Stimulated activated CD8-positive, alpha-beta memory T cell treated with anti-CD3 and anti-CD28 coated beads, Interleukin-15, amount 100 ng/mL, for 24 hours (primary cell): Measurements from ENCODE around the gene SLC25A25.
"Not testable (repeated sequence)": the region's sequence is repeated elsewhere in the genome, so short reads cannot be mapped to it uniquely, and the experiment has no call there.

Experiments
- DNase-seq: peaks from one replicate; pipeline ENCODE4 v3.0.0-alpha.2; 2020; ENCODE audit warnings: low read depth

The SLC25A25 gene

DNA sequence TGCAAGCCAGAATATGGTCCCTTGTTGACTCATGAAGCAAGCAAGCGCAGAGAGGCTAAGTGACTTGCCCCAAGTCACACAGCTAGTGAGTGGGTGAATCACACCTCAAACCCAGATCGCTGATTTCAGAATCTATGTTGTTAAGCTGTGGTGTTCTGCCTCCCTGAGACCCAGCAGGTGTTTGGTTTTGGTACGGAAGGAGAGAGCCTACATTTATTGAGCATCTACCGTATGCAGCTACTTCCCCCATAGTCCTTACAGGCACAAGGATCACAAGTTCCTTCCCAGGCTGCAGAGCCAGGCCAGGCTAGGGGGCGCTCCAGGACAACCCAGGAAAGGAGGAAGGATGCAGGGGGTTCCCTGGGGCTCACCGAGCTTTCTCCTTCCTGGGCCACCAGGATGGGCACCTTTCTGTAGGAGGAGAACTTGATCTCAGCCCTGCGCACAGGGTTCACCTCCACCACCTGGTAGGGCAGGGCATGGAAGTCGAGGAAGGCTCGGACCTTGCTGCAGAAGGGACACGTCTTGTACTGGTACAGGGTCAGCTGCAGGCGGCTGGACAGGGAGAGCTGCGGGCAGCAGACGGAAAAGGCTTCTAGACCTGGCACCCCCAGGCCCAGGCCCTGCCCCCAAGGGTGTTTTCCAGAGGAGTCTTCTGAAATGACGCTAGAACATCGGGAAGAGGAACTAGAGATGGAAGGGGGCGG, 57.0 kb downstream of the SLC25A25 start:
- no peak for DNase-seq

DNA sequence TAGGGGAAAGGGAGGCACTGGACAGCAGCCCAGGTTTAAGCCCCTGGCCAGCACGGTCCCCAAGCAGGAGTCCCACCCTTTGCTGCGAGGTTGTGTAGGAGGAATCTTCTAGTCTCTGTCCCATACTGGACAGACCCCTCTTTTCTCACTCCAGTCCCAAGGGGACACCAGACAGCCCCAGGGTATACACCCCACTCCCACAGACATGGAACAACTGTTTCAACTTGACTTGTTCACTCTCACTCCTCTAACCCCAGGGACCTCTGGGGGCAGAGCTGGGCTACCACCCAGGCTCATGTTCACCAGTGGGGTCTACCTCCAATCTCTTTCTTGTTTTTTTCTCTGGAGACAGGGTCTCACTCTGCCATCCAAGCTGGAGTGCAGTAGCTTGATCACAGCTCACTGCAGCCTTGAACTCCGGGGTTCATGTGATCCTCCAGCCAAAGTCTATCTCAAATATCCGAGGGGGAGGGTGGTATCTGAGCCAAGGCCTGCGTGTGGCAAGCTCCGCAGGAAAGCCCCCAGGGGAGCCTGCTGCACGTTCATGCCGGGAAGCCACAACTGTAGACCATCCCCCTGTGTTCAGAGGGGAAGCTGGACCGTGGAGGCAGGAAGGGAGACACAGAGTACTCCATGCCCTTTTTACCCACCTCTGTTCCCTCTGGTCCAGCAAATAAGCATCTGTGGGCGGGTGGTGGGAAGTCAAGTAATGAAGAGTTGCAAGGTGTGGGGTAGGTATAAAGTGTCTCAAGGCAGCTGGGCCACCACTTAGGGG, 57.7 kb downstream of the SLC25A25 start:
- DNase-seq: no peak

DNA sequence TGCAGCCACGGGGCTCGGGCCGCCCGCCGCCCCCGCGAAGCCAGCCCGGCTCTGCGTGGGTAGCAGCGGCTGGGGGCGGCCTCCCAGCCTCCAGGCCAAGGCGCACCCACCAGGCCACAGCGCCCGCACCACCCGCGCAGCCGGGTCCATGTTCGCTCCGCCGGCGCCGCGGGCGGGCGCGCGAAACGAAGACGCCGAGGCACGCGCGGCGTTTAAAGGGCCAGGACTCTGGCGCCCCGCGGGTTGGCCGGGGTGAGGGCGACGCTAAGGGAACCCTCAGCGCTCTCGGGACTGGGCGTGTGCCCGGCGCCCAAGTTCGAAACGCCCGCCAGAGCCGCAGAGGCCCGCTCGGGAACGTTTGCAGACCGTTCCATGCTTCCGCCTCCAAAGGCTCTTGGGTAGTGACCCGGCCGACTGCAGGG, 59.5 kb downstream of the SLC25A25 start, which contains the start of gene PTGES2:
PTGES2 (minus strand) TSS at position 162 of the 422 bp plus-strand sequence; CDS start at position 150, 12 bp downstream.
- peak; percentile 58 for DNase-seq

DNA sequence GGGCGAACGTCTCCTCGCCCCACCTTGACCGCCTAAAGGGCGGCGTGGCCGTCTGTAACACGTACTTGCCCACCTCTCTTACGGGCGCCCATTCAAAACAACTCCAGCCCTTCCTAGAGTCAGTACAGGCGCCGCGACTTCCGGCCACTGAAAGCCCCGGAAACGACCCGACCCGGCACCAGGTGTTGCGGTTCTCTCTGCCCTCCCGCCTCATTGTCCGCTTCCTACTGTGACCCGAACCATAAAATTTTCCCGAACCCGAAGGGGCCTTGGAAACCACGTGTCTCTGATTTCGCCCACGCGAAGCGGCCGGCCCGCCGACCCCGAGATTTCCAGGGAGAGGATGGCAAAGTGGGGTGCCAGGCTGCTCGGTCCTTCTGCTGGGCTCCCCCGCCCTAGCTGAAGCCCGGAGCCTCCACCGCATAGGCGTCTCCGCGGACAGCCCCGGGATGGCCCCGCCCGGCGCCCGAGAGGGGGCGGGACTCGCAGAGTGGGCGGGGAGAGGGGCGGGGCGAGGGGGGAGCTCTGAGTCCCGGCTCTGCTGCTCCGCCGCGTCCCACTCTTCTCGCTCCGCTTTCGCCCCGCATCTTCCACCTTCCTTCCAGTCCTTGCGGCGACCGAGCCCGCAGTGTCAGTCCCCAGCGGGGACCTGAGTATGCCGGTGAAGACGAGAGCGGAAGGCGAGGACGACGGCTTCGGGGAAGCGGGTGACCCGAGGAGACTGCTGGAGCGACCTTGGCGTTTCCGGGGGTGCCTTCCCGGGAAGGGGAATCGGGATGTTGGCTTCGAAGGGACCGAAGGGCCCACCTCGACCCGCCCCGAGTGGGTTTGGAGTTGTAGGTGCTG, 60.2 kb downstream of the SLC25A25 start:
- DNase-seq: peak; percentile 66

DNA sequence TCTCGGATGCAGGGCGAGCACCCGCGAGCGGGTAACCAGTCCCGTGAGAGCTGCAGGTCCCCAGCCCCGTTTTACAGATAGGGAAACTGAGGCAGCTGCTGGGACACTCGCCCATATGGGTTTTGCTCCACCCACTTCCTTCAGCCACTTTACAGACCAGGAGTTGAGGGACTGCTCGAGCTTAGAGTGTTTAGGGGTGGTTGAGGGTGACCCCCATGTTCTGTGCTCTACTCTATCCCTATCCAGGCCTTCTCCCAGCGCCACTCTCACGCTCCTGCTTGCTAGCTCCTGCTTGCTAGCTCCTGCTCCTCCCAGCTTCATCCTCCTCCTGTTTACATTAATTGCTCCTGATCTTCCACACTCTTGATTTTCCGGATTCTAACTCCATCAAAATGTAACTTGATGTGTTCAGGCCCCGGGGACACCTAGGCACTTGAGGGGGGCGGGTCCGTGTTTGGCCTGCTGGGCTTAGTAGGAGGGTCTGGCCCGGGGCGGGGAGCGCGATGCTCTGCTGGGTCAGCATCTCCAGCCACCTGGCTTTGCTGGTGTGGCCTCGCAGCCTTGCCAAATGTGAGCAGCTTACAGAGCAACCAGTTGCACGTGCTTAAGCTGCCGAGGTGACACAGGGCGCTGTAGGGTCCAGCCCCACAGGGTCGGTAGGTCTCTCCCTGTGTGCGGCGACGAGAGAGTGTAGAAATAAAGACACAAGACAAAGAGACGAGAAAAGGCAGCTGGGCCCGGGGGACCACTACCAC, 61.0 kb downstream of the SLC25A25 start:
- no peak for DNase-seq

DNA sequence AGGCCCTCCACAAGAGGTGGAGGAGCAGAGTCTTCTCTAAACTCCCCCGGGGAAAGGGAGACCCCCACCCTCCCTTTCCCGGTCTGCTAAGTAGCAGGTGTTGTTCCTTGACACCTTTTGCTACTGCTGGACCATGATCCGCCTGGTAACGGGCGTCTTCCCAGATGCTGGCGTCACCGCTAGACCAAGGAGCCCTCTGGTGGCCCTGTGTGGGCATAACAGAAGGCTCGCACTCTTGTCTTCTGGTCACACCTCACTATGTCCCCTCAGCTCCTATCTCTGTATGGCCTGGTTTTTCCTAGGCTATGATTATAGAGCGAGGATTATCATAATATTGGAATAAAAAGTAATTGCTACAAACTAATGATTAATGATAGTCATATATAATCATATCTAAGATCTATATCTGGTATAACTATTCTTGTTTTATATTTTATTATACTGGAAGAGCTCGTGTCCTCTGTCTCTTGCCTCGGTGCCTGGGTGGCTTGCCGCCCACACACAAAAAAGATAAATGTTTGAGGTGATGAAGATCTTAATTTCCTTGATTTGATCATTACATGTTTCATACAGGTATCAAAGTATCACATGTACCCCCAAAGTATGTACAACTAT, 62.1 kb downstream of the SLC25A25 start:
- DNase-seq: not testable (repeated sequence)

DNA sequence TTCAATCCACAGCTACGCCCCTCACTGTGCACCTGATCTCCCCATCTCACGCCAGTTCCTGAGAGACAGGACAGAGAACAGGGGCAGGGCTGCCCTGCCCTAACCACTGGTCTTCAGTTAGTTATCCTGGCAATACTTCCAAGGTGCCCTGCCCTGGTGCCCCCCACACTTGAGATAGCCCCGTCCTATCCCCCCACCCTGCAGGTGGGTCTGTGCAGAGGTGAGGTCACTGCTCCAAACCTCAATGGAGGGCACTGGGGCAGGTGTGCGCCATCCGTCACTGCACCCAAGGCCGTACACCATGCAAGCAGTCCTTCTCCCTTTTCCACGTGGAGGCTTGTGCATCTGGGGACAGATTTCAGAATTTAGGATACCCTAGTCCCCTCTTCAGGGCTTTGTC, 62.6 kb downstream of the SLC25A25 start:
- not testable (repeated sequence) for DNase-seq

DNA sequence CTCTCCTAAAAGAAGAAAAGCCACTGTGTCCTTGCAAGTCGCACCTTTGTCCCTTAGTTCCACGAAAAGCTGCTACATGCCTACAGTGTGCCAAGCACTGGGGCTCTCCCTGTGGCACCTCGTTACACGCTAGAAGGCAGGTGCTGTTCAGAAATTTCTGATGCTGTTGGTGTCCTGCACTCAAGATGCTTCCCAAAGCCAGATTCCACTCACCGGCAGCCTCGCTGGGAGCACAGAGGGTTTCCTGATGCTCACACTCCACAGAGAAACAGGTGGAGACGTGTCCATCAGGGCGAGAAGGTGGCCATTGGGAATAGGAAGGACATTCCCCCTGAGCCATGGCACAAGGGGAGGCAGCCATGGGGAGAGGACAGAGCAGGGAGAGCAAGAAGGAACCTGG, 63.3 kb downstream of the SLC25A25 start:
- not testable (repeated sequence) for DNase-seq

DNA sequence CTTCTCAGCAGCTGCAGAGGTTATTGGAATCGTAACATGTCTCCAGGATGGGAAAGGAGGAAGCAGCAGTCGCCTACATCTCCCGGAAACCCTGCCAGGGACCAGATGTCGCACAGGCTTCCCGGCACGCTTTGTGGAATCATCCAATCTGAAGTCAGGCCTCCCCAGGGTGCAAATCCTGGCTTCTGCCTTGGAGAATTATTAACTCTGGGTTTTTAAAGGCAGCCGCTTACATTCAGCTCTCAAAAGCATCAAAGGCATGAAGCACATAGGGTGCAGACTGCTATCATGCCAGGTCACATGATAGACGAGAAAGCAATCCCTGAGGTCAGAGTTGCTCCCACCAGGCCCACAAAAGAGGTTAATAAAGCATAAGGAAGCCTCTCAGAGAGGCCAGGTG, 64.1 kb downstream of the SLC25A25 start:
- DNase-seq: not testable (repeated sequence)

DNA sequence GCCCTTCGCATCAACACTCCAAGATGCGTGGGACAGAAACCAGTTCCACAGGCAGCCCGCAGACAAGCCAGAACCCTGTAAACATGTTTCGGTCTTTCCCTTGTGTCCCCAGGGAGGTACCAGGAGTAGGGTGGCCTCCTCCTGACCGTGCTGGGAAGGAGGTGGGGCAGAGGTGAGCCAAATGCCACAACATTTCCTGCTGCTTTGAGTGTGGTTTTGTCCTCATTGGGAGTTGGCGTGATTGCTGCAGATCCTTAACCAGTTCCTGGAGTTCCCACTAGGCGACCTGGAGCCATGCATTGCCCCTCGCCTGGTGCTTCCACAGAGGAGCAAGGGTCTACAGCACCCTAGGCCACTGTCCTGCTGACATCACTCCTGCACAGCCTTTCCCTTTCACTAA, 67.5 kb downstream of the SLC25A25 start:
- not testable (repeated sequence) for DNase-seq

DNA sequence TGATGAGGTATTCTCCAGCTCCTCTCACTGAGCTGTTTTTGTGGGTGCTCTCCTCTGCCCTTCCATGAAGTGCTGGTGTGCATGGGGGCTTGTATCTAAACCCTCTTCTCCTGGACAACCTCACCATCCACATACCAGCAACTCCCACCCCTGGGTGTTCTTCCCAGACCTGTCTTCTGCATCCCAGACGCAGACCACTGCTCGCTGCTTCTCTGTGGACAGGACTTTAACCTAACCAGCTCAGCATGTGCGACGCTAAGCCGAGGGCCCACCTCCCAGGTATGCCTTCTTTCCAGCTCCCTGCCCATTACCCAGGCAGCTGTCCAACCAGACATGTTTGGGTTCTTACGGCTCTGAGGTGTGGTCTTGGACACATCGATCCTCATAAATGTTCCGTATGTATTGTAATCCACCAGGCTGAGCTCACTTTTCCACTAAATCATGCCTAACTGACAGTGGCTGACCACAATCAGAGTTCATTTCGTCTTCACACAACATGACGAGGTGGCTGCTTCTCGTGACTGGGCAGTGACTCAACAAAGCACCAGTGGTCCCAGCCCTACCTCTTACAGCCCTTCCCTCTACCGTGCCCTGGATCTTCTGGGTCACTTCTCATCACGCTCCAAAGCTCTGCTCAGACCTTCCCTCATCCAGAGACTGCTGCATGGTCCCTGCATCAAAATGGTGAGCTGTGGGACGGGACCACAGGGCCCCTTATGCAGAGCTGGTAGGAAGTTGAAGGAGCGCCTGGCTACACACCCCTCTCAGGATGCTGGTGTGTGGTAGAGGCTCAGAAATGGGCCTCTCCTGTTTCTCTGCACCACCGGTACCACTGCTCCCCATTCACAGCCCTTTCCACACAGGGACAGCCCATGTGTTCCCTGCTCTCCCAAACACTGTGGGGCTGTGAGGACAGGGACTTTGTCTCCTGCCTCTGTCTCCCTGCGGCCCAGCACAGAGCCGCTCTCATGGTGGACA, 69.1 kb downstream of the SLC25A25 start:
- DNase-seq: no peak

DNA sequence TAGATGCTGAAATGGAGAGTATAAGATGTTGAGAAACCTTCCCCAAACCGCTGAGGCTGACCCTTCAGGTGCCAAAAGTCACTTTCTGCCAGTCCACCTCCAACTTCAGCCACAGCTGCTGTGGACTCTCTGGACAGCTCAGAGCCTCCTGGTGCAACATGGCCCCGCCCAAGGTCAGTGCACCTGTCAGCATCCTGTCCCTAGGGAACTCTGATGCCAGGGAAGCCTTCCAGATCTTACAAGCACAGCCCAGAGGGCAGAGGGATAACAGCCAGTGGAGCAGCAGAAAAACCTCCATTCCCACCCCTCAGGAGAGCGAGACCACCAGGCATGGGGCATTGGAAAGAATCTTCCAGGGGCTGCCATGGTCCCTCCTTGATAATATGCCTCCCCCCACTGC, 70.0 kb downstream of the SLC25A25 start:
- no peak for DNase-seq

DNA sequence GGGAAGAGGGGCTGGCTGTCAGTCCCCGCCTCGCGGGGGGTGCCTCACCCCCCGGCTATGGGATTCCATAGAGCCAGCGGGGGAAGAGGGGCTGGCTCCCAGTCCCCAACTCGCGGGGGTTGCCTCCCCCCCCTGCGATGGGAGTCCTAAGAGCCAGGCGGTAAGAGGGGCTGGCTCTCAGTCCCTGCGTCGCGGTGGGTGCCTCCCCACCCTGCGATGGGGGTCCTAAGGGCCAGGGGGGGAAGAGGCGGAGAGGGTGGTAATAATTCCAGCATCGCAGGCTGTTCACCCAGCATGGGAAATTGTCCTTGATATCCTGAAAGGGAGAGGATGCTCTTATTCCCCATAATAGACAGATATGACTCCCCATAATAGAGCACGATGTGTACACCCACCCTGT, 71.6 kb downstream of the SLC25A25 start:
- no peak for DNase-seq

DNA sequence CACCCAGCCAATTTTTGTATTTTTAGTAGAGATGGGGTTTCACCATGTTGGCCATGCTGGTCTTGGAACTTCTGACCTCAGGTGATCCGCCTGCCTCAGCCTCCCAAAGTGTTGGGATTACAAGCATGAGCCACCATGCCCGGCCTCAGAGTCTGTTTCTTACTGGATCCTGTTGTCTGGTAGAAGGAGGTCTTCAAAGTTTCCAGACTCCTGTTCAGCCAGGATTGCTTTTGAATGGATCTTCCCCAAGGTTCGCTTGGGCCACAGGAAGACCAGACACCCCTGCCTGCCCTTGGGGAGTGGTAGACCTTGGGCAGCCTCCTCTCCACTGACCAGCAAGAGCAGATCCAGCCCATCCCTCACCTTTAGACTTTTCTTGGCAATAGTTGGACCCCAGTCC, 73.6 kb downstream of the SLC25A25 start:
- no peak for DNase-seq

DNA sequence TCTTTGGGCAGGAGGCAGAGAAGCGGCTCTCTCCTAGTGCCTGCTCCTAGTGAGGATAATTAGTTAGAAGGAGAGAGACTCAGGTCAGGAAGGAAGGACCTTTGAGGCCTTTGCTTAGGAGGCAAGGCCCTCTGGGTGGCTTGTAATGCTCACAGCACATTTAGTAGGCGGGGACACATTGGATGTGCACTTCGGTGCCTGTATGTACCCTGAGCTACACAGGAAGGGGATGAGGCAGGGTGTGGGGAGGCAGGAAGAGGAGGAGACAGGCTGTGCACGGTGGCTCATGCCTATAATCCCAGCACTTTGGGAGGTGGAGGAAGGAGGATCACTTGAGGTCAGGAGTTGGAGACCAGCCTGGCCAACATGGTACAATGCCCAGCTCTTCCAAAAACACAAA, 74.0 kb downstream of the SLC25A25 start:
- no peak for DNase-seq

DNA sequence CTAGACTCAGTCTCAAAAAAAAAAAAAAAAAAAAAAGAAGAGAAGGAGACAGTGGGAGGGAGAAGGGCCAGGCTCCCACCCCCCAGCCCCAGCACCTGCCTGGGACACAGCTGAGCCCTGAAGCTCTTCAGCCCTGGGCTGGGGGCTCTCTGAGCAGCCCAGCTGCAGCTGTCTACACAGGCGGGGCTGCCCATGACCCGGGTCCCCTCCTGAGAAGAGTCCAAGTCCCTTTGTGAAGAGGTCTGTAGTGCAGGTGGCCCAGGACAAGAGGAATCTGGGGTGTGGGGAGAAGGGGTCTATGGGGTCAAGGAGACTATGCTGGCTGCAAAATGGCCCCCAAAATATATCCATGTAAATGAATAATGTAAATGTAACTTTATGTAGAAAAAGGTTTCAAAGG, 74.6 kb downstream of the SLC25A25 start:
- DNase-seq: no peak

DNA sequence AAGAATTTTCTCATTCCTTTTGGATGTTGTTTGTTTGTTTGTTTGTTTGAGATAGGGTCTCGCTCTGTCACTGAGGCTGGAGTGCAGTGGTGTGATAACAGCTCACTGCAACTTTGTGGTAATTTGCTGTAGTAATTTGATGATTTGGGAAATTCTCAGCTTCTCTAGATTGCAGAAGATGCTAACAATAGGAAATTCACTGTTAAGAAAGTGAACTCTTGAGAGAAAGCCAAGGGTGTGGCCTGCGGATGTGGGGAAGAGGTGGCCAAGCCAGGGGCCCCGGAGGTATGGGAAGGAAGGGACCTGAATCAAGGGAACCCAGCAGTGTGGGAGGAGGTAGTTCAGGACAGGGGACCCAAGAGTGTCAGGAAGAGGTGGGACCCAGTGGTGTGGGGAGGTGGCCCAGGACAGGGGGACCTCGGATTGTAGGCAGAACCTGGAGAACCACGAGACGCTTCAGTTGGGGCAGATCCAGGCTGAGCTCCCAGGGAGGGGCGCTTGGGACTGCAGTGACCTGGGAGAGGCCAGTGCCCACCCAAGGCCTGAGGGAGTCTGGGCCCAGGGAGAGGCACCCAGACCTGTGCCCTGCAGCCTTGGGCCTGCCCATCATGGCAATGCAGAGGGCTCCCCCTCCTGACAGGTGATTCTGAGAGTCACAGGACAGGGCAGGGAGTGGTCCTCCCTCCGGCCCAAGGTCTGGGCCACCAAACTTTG, 75.7 kb downstream of the SLC25A25 start:
- no peak for DNase-seq

DNA sequence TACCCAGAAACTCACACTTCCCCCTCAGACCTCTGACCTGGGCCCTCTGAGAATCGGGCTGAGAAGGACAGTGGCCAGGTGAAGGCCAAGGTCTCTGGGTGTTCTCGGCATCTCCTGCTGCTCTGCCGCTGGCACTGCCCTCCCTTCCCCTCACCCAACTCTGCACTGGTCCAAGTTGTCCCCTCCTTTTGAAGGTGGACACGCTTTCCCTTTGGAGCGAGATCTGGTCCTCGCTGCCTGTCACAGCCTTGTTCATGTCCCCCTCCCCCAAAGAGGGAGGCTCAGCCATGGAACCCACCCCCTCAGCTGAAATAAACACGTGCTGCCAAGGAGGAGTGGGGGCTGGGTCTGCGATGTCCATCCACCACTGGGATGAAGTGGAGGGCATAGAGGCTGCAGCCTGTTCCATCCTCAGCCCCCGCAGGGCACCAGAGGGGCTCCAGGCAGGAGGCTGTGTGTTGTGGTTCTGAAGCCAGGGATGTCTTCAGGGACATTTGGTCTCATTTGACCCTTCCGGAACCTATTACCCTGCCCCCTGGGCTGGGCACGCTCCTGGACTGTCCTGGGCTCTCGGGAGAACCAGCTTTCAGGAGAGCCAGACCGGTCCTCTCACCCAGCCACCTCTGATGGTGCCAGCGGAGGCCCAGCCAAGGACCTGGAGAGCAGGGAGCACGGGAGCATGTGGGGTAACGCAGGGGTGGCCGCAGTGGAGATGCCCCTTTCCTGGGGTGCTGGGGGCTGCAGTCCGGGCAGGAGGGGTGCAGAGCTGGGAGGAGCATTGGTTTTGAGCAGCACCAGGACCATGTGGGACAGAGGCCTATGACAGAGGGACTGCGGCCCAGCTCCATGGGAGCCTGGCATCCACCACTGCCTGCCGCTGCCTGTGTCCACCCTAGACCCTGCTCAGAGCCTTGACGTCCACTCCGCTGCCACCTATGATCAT, 76.5 kb downstream of the SLC25A25 start:
- DNase-seq: no peak
